ENCODE data around the gene DNAJC1.

GRCh38 chr10:22016046-22016705 lies 12.6 kb upstream of the DNAJC1 start:
- TF ChIP-seq, protein P1, sequence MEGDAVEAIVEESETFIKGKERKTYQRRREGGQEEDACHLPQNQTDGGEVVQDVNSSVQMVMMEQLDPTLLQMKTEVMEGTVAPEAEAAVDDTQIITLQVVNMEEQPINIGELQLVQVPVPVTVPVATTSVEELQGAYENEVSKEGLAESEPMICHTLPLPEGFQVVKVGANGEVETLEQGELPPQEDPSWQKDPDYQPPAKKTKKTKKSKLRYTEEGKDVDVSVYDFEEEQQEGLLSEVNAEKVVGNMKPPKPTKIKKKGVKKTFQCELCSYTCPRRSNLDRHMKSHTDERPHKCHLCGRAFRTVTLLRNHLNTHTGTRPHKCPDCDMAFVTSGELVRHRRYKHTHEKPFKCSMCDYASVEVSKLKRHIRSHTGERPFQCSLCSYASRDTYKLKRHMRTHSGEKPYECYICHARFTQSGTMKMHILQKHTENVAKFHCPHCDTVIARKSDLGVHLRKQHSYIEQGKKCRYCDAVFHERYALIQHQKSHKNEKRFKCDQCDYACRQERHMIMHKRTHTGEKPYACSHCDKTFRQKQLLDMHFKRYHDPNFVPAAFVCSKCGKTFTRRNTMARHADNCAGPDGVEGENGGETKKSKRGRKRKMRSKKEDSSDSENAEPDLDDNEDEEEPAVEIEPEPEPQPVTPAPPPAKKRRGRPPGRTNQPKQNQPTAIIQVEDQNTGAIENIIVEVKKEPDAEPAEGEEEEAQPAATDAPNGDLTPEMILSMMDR (IDR thresholded peaks at IDR 0.05), result no peak
- no peak for TF ChIP-seq POLR2A (IDR thresholded peaks at IDR 0.05)
- TF ChIP-seq POLR2AphosphoS5 (IDR thresholded peaks at IDR 0.05; ENCODE audit: insufficient read depth in 1 of 2, low read depth in 1 of 2), result no peak

All from vagina (tissue), 2 donors.